NCI-H446 treated with DMSO at 0.1 percent for 48 hours (cell line): ENCODE results near the gene SDK2.

ENCODE experiments used
- DNase-seq: peaks from one replicate; lab custom pipeline; 2025; lab: John Stamatoyannopoulos, UW

Gene SDK2

GRCh38 chr17:73555199-73555960 is 88.9 kb downstream of the SDK2 start:
- DNase-seq: no peak

GRCh38 chr17:73554498-73554897 is 89.7 kb downstream of the SDK2 start:
- no peak for DNase-seq

- no peak for DNase-seq
Observed at GRCh38 chr17:73553311-73553710, 90.9 kb downstream of the SDK2 start.

- no peak for DNase-seq
Observed at GRCh38 chr17:73552300-73553048, 91.8 kb downstream of the SDK2 start.

DNA sequence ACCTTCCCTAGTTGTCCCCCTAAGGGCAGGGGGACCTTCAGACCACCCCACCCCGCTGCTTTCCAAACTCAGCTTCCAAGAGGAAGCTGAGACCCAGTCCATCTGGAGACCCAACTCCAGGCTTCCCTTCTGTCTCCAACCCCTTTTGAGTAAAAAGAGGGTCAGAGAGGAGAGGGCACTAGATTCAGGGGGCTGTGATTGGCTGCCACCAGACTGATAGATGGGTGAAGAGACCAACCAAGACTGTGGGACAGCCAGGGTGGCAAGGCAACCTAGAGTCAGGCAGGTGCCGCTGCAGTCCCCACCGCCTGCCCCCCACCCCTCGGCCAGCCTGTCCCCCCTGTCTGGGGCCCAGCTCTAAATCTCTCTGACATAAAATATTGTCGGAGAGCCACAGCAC is 92.5 kb downstream of the SDK2 start:
- DNase-seq: no peak

- no peak for DNase-seq
Observed at GRCh38 chr17:73551144-73551543, 93.1 kb downstream of the SDK2 start.

GRCh38 chr17:73550556-73550955 is 93.7 kb downstream of the SDK2 start:
- no peak for DNase-seq

DNA sequence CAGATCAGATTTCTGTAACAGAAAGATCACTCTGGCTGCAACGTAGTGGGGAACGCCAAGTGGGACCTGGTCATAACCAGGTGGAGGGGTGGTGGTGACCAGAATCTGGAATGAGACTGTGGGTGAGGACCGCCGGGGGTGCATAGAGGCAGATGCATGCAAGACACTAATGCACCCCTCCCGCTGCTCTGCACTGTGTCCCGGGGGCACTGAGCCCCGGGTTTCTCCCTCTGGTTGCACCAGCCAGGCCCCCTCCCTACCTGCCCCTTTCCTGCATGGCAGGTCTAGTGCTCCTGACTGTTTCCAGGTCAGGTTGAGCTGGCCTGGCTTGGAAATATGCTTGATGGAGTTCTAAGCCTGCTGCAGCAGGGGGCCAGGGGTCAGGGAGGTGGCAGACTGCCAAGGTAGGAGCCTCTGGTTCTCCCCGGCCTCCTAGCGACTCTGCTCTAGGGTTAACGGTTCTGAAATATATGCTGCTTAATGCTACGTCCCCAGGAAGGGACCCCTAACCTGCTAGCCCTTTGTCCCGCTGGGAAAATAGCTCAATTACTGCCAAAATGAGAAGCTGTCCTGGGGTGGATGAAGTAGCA is 94.3 kb downstream of the SDK2 start:
- DNase-seq: no peak

GRCh38 chr17:73548620-73549311 is 95.5 kb downstream of the SDK2 start:
- DNase-seq: no peak

- DNase-seq: no peak
Observed at GRCh38 chr17:73547790-73548189, 96.5 kb downstream of the SDK2 start.

DNA sequence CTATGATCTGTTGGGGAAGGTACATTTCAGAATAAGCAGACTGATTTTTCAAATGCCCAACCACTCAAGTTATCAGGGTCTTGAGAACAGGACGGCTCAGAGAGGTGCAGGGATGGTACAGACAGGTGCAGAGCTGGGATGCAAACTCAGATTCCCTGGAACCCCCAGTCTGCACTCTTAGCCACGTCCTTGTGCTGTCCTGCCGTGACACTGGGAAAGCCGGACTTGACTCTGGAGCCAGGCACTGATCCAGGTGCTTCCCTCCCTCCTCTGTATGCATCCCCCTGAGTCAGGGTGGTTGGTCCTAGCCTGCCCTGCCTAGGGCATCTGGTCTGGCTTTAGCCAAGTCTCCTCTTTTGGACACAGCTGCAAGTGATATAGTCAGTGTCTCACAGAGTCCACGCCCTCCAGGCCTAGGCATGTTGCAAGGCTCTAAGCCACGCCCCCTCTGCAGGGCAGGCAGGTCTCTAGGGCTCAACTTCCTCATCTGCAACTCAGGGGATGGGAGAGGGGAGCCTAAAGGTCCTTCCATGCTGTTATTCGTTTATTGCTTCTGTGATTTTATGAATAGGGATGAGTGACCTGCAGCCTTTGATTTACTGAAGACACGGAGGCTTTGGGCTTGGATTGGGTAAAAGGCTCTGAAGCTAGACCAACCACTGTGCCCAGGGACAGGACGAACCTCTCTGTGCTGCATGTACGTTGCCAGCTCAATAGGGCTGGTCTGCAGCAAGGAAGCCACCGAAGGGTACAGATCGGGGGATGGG is 97.3 kb downstream of the SDK2 start:
- DNase-seq: no peak

GRCh38 chr17:73546114-73546513 is 98.1 kb downstream of the SDK2 start:
- DNase-seq: no peak

GRCh38 chr17:73545109-73546032 is 98.9 kb downstream of the SDK2 start:
- no peak for DNase-seq

GRCh38 chr17:73544333-73544732 is 99.9 kb downstream of the SDK2 start:
- DNase-seq: no peak

DNA sequence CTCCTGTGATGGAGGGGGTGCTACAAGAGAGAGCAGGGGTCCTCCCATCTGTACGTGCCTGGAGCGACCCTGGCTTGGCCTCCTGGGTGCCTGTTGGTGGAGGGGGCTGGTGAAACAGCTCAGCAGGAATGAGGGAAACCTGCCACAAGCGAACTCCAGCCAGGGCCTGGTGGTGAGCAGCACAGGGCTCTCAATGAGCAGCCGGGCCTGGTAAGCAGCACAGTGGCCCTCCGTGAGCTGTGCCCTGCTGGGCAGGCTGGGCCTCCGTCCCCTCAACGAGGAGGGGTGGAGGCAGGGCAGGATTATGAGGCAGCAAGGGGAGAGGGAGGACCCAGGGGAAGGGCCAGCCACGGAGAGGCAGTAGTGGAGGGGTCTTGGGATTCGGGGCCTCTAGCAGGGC is 101.9 kb downstream of the SDK2 start:
- DNase-seq: no peak

DNA sequence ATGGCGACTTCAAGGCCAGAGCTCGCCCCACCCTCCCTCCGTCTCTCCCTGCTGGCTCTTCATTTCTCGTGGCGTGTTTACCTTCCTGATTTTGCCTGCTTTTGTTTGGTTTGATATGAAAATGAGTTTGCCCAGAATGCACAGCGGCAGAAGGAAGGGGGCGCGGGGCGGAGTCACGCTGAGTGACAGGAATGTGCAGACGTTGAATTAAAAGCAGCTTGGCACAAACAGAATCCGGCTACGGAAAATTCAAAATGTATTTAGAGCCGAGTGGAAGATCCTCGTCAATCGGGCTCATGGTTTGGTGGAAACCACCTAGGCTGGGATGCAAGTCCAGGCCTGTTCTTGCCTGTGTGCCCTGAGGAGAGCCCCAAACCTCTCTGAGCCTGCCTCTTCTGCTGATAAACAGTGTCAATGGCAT is 102.7 kb downstream of the SDK2 start:
- no peak for DNase-seq

- no peak for DNase-seq
Observed at GRCh38 chr17:73541111-73541510, 103.1 kb downstream of the SDK2 start.

DNA sequence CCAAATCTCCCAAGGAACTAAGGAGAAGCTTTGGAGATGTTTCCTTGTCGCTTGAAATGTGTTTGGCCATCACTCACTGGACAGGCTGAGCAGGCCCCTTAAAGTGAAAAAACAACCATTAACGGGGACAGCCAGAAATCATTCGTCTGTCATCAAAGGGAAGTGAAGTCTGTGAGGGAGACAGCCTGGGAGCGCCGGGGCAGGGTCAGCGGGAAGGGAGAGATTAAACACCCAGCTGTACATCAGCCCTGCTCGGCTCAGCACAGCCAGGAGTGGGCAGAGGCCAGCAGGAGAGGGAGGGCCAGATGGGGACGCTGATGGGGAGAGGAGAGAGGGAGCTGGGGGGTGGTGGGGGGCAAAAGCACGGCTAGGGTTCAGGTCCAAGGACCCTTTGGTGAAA is 105.1 kb downstream of the SDK2 start:
- DNase-seq: no peak

DNA sequence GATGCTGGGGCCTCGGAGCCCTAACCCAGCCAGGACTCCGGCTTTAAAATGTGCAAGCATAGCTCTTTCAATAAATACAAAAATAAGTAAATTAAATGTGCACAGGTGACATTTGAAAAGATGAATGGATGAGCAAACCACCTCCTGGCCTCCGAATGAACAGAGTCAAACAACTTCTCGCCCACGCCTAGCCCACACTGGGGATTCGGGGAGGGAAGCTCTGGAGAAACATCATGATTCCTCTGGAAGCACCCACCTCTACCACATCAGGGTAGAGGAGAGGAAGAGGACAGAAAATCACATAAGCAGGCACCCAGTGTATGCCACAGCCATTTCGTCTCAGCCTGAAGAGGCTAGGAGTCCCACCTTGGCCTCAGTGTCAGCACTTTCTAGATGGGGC is 105.8 kb downstream of the SDK2 start:
- no peak for DNase-seq

GRCh38 chr17:73536700-73537605 is 107.3 kb downstream of the SDK2 start:
- no peak for DNase-seq
